Measurements from ENCODE around the gene SLIT3. TPM values are rescaled to one million over a fixed set of nuclear protein-coding genes. Genes with fewer than 3 reads are reported as not detected.

The SLIT3 gene
- total and polyA plus RNA-seq, 2 experiments from 2014 or later: 0.59 to 0.71 TPM

GRCh38 chr5:168865968-168866367, 435.0 kb downstream of the SLIT3 start (continued):
- no peak for TF ChIP-seq CTCF (conservative IDR thresholded peaks at IDR 0.05; ENCODE audit: low read depth in 2 of 2)

- Histone ChIP-seq H3K27ac (ENCODE audit: low read depth) (no peak overlapping the region), H3K27me3 (ENCODE audit: insufficient read depth) (no peaks in the 10 kb centered on the region), H2AFZ (no peak overlapping the region), H3K4me3 (no peak overlapping the region), H4K20me1 (replicated peaks; ENCODE audit: insufficient read depth) (no peaks in the 10 kb centered on the region), H3K36me3 (ENCODE audit: insufficient read depth) (no peaks in the 10 kb centered on the region), H3F3A (replicated peaks; ENCODE audit: low read depth) (no peaks in the 10 kb centered on the region), H3K9me2 (ENCODE audit: insufficient read depth) (no peaks in the 10 kb centered on the region), H3K4me1 (ENCODE audit: insufficient read depth) (0 out of 2 replicates have a peak, but pooled peaks cover 2% of the 10 kb centered on the region), H3K4me2 (no peak overlapping the region), H3K79me2 (replicated peaks; ENCODE audit: insufficient read depth) (no peaks in the 10 kb centered on the region)
- ATAC-seq (no peak), DNase-seq (ENCODE audit: low spot score) (no peak)
- Mint-ChIP-seq H3K4me3 (no peak overlapping the region), H3K4me1 (peaks cover 7% of the 10 kb centered on the region; the same call in 2 of the 3 replicates), H3K27ac (no peak overlapping the region), H3K9me3 (no peaks in the 10 kb centered on the region), H3K27me3 (ENCODE audit: insufficient read depth, low read depth, poor library complexity) (peaks cover 1% of the 10 kb centered on the region), H3K36me3 (ENCODE audit: low read depth) (no peaks in the 10 kb centered on the region)
- no peak for TF ChIP-seq JUNB (IDR thresholded peaks at IDR 0.05; ENCODE audit: unreplicated experiment)
- no peak for TF ChIP-seq POLR2AphosphoS5 (IDR thresholded peaks at IDR 0.05; ENCODE audit: low read depth)
- no peak for TF ChIP-seq ETS1 (IDR thresholded peaks at IDR 0.05)
- TF ChIP-seq, protein P1, sequence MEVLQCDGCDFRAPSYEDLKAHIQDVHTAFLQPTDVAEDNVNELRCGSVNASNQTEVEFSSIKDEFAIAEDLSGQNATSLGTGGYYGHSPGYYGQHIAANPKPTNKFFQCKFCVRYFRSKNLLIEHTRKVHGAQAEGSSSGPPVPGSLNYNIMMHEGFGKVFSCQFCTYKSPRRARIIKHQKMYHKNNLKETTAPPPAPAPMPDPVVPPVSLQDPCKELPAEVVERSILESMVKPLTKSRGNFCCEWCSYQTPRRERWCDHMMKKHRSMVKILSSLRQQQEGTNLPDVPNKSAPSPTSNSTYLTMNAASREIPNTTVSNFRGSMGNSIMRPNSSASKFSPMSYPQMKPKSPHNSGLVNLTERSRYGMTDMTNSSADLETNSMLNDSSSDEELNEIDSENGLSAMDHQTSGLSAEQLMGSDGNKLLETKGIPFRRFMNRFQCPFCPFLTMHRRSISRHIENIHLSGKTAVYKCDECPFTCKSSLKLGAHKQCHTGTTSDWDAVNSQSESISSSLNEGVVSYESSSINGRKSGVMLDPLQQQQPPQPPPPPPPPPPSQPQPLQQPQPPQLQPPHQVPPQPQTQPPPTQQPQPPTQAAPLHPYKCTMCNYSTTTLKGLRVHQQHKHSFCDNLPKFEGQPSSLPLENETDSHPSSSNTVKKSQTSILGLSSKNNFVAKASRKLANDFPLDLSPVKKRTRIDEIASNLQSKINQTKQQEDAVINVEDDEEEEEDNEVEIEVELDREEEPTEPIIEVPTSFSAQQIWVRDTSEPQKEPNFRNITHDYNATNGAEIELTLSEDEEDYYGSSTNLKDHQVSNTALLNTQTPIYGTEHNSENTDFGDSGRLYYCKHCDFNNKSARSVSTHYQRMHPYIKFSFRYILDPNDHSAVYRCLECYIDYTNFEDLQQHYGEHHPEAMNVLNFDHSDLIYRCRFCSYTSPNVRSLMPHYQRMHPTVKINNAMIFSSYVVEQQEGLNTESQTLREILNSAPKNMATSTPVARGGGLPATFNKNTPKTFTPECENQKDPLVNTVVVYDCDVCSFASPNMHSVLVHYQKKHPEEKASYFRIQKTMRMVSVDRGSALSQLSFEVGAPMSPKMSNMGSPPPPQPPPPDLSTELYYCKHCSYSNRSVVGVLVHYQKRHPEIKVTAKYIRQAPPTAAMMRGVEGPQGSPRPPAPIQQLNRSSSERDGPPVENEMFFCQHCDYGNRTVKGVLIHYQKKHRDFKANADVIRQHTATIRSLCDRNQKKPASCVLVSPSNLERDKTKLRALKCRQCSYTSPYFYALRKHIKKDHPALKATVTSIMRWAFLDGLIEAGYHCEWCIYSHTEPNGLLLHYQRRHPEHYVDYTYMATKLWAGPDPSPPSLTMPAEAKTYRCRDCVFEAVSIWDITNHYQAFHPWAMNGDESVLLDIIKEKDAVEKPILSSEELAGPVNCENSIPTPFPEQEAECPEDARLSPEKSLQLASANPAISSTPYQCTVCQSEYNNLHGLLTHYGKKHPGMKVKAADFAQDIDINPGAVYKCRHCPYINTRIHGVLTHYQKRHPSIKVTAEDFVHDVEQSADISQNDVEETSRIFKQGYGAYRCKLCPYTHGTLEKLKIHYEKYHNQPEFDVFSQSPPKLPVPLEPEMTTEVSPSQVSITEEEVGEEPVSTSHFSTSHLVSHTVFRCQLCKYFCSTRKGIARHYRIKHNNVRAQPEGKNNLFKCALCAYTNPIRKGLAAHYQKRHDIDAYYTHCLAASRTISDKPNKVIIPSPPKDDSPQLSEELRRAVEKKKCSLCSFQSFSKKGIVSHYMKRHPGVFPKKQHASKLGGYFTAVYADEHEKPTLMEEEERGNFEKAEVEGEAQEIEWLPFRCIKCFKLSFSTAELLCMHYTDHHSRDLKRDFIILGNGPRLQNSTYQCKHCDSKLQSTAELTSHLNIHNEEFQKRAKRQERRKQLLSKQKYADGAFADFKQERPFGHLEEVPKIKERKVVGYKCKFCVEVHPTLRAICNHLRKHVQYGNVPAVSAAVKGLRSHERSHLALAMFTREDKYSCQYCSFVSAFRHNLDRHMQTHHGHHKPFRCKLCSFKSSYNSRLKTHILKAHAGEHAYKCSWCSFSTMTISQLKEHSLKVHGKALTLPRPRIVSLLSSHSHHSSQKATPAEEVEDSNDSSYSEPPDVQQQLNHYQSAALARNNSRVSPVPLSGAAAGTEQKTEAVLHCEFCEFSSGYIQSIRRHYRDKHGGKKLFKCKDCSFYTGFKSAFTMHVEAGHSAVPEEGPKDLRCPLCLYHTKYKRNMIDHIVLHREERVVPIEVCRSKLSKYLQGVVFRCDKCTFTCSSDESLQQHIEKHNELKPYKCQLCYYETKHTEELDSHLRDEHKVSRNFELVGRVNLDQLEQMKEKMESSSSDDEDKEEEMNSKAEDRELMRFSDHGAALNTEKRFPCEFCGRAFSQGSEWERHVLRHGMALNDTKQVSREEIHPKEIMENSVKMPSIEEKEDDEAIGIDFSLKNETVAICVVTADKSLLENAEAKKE (CRISPR knock-in tag; IDR thresholded peaks at IDR 0.05): no peak
- no peak for TF ChIP-seq REST (IDR thresholded peaks at IDR 0.05; ENCODE audit: unreplicated experiment)
- no peak for TF ChIP-seq EZH2 (IDR thresholded peaks at IDR 0.05; ENCODE audit: low read depth, unreplicated experiment)
- TF ChIP-seq CREB1 (CRISPR knock-in tag; IDR thresholded peaks at IDR 0.05; ENCODE audit: low read depth): no peak
- no peak for TF ChIP-seq NANOG (IDR thresholded peaks at IDR 0.05; ENCODE audit: borderline replicate concordance)
- no peak for TF ChIP-seq EZH2phosphoT487 (IDR thresholded peaks at IDR 0.05; ENCODE audit: unreplicated experiment)
- TF ChIP-seq STAT1 (IDR thresholded peaks at IDR 0.05; ENCODE audit: unreplicated experiment): no peak
- no peak for TF ChIP-seq ZNF331 (CRISPR knock-in tag; IDR thresholded peaks at IDR 0.05; ENCODE audit: low read depth)
- no peak for TF ChIP-seq ZNF114 (CRISPR knock-in tag; IDR thresholded peaks at IDR 0.05)
Observed at GRCh38 chr5:168863021-168863420, 437.9 kb downstream of the SLIT3 start.

All from GM23338 (cell line).